Measurements from ENCODE around the gene UQCRQ.
"Not testable (repeated sequence)": the region's sequence is repeated elsewhere in the genome, so short reads cannot be mapped to it uniquely, and the experiment has no call there.

Gene UQCRQ

DNA sequence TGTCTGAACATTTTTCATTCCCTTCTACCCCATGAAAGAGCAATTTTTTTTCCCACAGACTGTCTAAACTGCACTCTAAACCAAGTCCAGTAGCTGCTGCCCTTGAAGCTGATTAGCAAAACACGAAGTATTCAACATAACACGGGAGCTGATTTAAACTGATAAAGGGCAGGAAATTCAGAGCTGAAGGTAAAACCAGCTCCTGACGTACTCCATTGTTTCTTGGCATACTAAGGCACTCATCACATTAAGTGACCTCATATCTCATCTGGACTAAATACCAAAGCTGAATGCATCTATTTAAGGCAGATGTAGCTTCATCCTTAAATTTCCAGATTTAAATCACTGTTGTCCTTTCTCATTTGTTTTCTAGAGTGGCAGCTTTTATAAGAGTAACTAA is 12.1 kb upstream of the UQCRQ start:
- Histone ChIP-seq H3K9me3 (no peaks in the 10 kb centered on the region), H3K36me3 (no peaks in the 10 kb centered on the region), H3K27ac (no peak overlapping the region), H3K4me1 (ENCODE audit: control insufficient read depth in 1 of 2, insufficient read depth in 1 of 2, low read depth in 1 of 2, low read length in 1 of 2) (no peaks in the 10 kb centered on the region), H3K27me3 (peaks cover 7% of the 10 kb centered on the region), H3K4me3 (ENCODE audit: low read depth in 1 of 2, low read length in 1 of 2) (no peak overlapping the region)
- TF ChIP-seq, protein P1, sequence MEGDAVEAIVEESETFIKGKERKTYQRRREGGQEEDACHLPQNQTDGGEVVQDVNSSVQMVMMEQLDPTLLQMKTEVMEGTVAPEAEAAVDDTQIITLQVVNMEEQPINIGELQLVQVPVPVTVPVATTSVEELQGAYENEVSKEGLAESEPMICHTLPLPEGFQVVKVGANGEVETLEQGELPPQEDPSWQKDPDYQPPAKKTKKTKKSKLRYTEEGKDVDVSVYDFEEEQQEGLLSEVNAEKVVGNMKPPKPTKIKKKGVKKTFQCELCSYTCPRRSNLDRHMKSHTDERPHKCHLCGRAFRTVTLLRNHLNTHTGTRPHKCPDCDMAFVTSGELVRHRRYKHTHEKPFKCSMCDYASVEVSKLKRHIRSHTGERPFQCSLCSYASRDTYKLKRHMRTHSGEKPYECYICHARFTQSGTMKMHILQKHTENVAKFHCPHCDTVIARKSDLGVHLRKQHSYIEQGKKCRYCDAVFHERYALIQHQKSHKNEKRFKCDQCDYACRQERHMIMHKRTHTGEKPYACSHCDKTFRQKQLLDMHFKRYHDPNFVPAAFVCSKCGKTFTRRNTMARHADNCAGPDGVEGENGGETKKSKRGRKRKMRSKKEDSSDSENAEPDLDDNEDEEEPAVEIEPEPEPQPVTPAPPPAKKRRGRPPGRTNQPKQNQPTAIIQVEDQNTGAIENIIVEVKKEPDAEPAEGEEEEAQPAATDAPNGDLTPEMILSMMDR (IDR thresholded peaks at IDR 0.05) = no peak

DNA sequence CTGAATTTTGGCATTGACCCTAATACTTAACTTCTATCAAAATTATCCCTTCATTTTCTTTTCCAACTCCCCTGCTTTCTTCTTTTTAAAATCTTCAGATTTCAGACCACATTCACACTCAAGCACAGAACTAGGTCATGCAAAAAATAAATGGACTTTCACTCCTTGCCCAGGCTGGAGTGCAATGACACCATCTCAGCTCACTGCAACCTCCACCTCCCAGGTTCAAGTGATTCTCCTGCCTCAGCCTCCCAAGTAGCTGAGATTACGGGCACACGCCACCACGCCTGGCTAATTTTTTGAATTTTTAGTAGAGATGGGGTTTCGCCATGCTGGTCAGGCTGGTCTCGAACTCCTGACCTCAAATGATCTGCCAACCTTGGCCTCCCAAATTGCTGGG is 11.4 kb upstream of the UQCRQ start:
- H3K4me3 ChIP-seq (ENCODE audit: low read depth in 1 of 2, low read length in 1 of 2); H3K27ac ChIP-seq; H3K9me3 ChIP-seq; H3K4me1 ChIP-seq (ENCODE audit: control insufficient read depth in 1 of 2, insufficient read depth in 1 of 2, low read depth in 1 of 2, low read length in 1 of 2); H3K36me3 ChIP-seq: not testable (repeated sequence)
- peaks cover 14% of the 10 kb centered on the region for H3K27me3 ChIP-seq

DNA sequence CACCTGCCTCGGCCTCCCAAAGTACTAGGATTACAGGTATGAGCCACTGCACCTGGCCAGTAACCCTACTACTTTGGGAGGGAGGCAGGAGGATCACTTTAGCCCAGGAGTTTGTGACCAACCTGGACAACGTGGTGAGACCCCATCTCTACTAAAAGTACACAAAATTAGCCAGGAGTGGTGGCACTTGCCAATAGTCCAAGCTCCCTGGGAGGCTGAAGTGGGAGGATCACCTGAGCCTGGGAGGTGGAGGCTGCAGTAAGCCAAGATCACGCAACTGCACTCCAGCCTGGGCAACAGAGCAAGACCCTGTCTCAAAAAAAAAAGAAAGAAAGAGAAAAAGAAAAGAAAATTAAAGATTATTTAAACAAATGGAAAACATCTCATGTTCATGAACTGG is 10.4 kb upstream of the UQCRQ start:
- Histone ChIP-seq H3K27me3 (peaks cover 24% of the 10 kb centered on the region), H3K4me3 (ENCODE audit: low read depth in 1 of 2, low read length in 1 of 2) (no peak overlapping the region), H3K9me3 (no peaks in the 10 kb centered on the region), H3K4me1 (ENCODE audit: control insufficient read depth in 1 of 2, insufficient read depth in 1 of 2, low read depth in 1 of 2, low read length in 1 of 2) (no peaks in the 10 kb centered on the region), H3K36me3 (no peaks in the 10 kb centered on the region), H3K27ac (no peak overlapping the region)
- TF ChIP-seq, protein P1 (IDR thresholded peaks at IDR 0.05) = no peak

DNA sequence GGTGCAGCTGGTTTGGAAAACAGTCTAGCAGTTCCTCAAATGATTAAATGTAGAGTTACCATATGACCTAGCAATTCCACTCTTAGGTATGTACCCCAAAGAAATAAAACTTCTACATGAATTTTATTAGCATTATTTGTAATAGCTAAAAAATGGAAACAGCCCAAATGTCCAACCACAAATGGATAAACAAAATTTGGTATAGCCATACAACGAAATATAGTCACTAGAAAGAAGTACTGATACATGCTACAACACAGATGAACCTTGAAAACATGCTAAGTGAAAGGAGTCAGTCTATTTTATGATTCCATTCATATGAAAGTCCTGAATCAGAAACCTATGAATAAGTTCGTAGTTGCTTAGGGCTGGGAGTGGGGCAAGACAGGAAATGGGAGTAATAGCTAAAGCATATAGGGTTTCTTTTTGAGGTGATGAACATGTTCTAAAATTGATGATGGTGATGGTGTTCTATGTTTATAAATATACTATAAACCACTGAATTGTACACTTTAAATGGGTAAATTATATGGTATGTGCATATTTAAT is 6.5 kb upstream of the UQCRQ start:
- Histone ChIP-seq H3K36me3 (no peaks in the 10 kb centered on the region), H3K27ac (no peak overlapping the region), H3K9me3 (no peaks in the 10 kb centered on the region), H3K4me3 (ENCODE audit: low read depth in 1 of 2, low read length in 1 of 2) (no peak overlapping the region), H3K4me1 (ENCODE audit: control insufficient read depth in 1 of 2, insufficient read depth in 1 of 2, low read depth in 1 of 2, low read length in 1 of 2) (no peaks in the 10 kb centered on the region), H3K27me3 (peaks cover 49% of the 10 kb centered on the region)
- TF ChIP-seq, protein P1 (IDR thresholded peaks at IDR 0.05) = no peak

DNA sequence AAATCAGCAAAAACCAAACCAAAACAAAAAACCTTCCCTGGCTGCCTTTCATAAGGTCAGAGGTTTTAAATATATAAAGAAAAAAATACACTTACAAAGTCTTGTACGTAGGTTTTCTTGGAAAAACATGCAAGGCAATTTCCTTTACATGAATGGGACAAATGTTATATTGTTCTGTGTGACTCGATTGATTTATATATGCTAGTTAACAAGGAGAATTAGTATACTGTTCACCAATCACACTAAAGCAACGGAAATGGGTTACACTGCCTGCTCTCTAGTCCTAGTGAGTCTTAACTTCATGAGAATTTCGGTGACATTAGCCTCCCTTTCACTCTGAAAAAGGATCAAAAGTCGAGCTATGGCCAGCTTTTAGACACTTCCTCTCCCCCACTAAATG is 5.7 kb upstream of the UQCRQ start:
- H3K36me3 ChIP-seq = no peaks in the 10 kb centered on the region
- peaks cover 49% of the 10 kb centered on the region for H3K27me3 ChIP-seq
- peaks cover 3 to 4% of the 10 kb centered on the region in 2 experiments for H3K4me1 ChIP-seq (ENCODE audit: control insufficient read depth in 1 of 2, insufficient read depth in 1 of 2, low read depth in 1 of 2, low read length in 1 of 2)
- TF ChIP-seq, protein P1 (IDR thresholded peaks at IDR 0.05) = no peak
- H3K9me3 ChIP-seq = no peaks in the 10 kb centered on the region
- no peak overlapping the region for H3K4me3 ChIP-seq (ENCODE audit: low read depth in 1 of 2, low read length in 1 of 2)
- H3K27ac ChIP-seq = no peak overlapping the region

DNA sequence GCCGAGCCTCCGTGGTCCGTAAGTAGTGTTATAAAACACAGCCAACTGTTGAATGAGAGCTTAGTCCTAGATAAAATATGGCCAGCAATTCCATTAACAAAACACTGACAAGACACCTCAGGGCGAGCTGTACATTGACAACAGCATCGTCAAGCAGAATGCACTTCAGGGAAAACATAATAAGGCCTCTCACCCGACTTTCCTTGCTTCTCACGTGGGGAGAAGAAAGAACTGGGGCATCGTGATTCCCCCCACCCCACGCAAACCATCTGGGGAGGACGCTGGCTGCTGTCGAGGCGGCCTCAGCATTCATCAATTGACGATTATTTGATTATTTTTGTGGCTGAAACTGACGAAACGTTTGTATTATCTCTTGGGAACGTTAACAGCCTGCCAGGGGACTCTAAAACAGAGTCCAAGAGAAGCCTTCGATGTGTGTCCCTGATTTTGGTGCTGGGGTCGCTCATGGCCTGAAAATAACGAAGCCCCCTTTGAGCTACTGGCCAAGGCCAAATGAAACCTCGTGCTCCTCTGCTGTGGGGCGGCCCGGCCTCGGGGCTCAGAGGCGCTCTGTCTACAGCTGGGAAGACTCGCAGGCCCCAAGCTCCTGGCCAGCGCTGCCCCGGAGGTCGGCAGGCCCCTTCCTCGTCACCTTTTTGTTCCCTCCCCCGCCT is 637 bp upstream of the UQCRQ start:
- TF ChIP-seq, protein P1 (IDR thresholded peaks at IDR 0.05) = no peak
- Histone ChIP-seq H3K27ac (peak overlapping the region; percentile 82), H3K4me1 (ENCODE audit: control insufficient read depth in 1 of 2, insufficient read depth in 1 of 2, low read depth in 1 of 2, low read length in 1 of 2) (peaks cover 13 to 14% of the 10 kb centered on the region in 2 experiments)

More for the DNA sequence above, 637 bp upstream of the UQCRQ start:
- Histone ChIP-seq H3K9me3 (no peaks in the 10 kb centered on the region), H3K4me3 (ENCODE audit: low read depth in 1 of 2, low read length in 1 of 2) (peak overlapping the region; percentile 77 to 94), H3K27me3 (peaks cover 27% of the 10 kb centered on the region), H3K36me3 (peaks cover 6% of the 10 kb centered on the region)

Data from neutrophil (primary cell).